Ramos (cell line): ENCODE data around the gene MUC7.

Experiments
- in situ Hi-C: fragments of 300-500 bp; cut with MboI; formaldehyde crosslinking; loops from one replicate; pipeline ENCODE4 v1.14.3; 2022; ENCODE audit warnings: low sequenced_read_pairs; ENCODE audit not compliant: unreplicated experiment

MUC7 gene

DNA sequence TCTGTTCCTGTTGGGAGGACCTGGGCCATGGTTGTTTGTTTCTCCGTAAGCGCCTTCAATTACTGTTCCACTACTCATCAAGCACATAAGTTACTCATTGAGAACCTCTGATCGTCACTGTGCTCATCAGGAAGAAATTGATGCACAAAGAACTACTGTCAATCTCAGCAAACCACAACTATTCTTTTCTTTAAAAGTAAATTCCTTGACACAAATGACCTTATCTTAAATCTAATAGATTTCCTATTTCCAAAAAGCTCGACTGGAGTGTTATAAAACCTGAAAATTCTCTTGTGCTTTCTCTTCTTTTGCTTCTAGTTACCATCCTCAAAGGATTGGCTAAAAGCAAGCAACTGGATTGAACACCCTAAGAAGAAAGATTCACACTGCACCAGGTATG lies at the start of gene MUC7:
Gene MUC7 (plus strand): TSS at position 301 of the 400 bp plus-strand sequence. CDS start 1,825 bp downstream, outside the sequence.
- in situ Hi-C loops = no loop called here

DNA sequence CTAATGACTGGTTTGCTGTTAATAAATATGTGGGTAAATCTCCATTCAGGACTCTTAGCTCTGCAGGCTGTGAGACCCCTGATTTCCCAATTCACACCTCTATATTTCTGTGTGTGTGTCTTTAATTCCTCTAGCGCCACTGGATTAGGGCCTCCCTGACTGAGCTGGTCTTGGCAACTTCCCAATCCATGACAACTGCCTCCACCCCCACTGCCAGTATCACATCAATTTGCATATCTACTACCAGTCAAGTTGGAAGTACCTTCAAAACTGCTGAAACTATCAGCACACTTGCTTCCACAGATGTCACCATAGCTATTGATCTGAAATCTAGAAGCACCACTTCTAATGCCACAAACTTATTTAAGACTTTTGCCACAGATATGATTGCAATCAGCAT lies 46.7 kb upstream of the MUC7 start:
- in situ Hi-C loops = no loop called here

GRCh38 chr4:70426789-70427188 lies 45.2 kb upstream of the MUC7 start:
- in situ Hi-C loops = no loop called here

DNA sequence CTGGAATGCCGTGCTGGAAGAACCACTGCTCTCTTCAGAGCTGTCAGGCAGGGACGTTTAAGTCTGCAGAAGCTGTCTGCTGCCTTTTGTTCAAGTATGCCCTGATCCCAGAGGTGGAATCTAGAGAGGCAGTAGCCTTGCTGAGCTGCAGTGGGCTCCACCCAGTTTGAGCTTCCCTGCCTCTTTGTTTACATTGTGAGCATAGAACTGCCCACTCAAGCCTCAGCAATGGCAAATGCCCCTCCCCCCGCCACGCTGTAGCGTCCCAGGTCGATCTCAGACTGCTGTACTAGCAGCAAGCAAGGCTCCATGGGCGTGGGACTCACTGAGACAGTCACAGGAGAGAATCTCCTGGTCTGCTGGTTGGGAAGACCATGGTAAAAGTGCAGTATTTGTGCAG lies 34.8 kb upstream of the MUC7 start:
- in situ Hi-C loops = no loop called here

- in situ Hi-C loops = no loop called here
These were observed 29.5 kb upstream of the MUC7 start for GRCh38 chr4:70442474-70442873.

GRCh38 chr4:70443329-70443728 lies 28.7 kb upstream of the MUC7 start:
- in situ Hi-C loops = no loop called here

DNA sequence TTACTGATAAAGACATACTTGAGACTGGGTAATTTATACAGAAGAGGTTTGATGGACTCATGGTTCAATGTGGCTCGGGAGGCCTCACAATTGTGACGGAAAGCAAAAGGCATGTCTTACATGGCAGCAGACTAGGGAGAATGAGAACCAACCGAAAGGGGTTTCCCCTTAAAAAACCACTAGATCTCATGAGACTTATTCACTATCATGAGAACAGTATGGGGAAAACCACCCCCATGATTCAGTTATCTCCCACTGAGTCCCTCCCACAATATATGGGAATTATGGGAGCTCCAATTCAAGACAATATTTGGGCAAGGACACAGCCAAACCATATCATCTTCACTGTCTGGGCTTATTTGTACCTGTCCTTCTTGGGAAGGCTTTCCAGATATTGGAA lies 22.8 kb upstream of the MUC7 start:
- in situ Hi-C loops = no loop called here

GRCh38 chr4:70452946-70453345 lies 19.1 kb upstream of the MUC7 start:
- in situ Hi-C loops = no loop called here

GRCh38 chr4:70463335-70463734 lies 8.7 kb upstream of the MUC7 start:
- in situ Hi-C loops = no loop called here

- in situ Hi-C loops = no loop called here
These were observed 1.7 kb downstream of the MUC7 start for GRCh38 chr4:70473679-70474078.

DNA sequence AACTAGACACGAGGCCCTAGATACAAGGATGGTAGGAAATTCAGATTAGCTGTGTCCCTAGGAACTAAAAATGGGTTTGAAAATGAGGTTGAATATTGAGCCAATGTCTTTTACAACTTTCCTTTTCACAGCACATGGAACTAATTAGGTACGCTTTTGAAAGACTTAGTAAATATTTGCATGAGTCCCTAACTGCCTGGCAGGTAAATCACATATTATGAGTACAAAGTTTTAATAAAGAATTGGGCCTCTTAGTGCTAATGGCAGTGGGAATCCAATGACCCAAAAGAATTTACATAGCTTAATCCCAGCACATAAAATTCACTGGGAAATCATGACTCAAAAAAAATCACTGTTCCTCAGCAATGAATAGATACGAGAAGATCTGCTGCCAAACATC lies 16.8 kb downstream of the MUC7 start:
- in situ Hi-C loops = no loop called here

- in situ Hi-C loops = no loop called here
These were observed 24.2 kb downstream of the MUC7 start for GRCh38 chr4:70496231-70496630.

GRCh38 chr4:70501838-70502237 lies 29.8 kb downstream of the MUC7 start:
- in situ Hi-C loops = loop anchor here (25.0 kb wide), 1 partner anchor 815 kb away; no protein-coding TSS in a partner anchor

DNA sequence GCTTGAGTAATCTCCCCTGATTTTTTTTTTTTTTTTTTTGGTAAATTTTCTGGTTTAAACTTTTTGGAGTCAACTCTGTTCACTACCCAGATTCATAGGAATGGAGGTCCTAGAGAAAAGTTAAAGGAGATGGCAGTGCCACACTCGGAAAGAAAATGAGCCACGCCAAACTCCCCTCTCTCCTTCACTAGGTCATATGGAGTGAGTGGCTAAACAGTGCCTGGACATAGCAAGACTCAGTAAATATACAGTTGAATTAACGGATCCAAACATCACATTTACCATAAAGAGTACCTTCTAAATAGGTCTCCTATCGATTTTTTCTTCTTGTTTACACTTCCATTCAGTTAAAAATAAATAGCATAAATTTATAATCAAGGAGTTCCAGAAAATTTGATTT lies 32.7 kb downstream of the MUC7 start:
- in situ Hi-C loops = loop anchor here (25.0 kb wide), 1 partner anchor 817 kb away; no protein-coding TSS in a partner anchor

DNA sequence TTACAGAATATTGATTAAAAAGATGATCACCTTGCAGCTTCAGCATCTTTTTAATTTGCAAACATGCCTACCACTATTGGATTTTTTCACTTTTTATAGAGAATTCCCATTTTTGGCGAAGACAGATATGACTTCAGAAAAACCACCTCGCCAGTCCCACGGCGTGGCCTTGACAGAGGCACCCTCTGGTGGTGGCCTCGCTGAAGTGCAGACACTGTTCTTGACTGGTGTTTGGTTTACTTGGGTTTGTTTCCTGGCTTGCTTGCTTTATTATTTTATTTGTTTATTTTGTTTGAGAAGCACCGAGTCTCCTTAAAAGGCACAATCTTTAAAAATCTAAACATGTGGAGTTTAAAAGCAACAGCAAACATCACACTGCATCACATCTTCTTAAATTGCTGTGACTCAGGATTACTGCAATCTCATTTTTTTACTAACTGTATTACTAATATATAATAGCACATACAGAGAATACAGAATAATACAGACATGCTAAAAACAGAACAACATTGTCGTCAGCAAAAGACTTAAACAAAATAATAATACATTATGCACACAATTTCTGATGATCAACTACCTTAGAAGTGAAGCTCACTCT lies 33.3 kb downstream of the MUC7 start:
- in situ Hi-C loops = loop anchor here (25.0 kb wide), 1 partner anchor 818 kb away; no protein-coding TSS in a partner anchor

GRCh38 chr4:70508801-70509200 lies 36.8 kb downstream of the MUC7 start:
- in situ Hi-C loops = loop anchor here (25.0 kb wide), 1 partner anchor 822 kb away; no protein-coding TSS in a partner anchor

GRCh38 chr4:70511365-70511764 lies 39.4 kb downstream of the MUC7 start:
- in situ Hi-C loops = loop anchor here (25.0 kb wide), 1 partner anchor 824 kb away; no protein-coding TSS in a partner anchor

DNA sequence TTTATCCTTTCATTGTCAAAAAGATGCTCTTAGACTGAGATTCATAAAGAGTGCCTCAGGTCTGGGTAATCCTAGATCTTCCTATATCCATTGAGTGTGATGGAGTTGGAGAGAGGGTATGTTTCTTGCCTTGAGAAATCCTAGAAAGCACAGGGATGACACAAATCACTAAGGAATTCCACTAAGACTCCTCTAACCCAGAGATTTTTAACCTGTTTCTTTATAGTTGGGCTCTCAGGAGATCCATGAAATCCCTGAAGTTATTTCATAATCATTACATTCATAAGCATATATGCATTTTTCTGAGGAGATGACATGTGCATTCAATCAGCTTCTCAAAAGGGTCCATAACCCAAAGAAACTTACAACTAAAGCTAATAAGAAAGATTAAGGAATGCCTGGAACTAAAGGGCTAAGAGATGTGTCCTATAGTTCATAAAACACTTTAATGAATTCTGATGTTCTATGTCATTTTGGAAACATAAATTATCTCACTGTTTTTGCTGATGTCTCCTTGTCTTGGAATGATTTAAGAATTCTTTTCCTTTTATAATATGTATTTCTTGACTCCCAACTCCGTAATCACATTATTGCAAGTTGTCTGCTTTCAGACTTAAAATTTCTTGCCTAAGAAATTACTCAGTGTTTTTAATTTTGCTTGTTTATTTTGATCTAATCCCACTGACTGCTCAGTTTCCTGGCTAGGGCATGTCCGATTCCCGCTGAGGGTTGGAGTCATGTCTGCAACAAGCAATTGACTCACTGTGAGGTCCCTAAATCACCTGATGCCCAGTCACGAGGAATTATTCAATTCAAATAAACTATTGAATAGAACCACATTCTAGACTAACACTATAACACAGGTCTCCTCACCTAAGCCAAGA lies 43.6 kb downstream of the MUC7 start:
- in situ Hi-C loops = loop anchor here (25.0 kb wide), 1 partner anchor 828 kb away; no protein-coding TSS in a partner anchor

DNA sequence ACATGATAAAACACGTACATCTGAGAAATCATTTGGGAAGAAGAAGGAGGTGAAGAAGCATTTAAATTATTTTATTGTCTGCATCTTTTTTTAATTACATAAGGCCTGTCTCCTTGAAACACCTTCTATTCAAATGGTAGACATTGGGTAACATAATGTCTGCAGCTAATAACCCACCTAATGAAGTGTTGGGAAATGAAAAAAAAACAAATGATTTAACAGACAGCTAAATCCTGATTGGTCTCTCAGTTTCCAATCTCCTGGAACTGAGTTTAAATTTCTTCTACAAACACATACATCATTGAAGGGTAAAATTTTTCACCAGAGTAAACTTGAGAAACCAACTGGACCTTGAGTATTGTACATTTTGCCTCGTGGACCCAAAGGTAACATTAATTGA lies 46.3 kb downstream of the MUC7 start, which contains the start of gene AMTN:
Gene AMTN (plus strand): TSS at position 301 of the 400 bp plus-strand sequence. CDS start 209 bp downstream, outside the sequence.
- in situ Hi-C loops = loop anchor here (25.0 kb wide), 1 partner anchor 831 kb away; no protein-coding TSS in a partner anchor

DNA sequence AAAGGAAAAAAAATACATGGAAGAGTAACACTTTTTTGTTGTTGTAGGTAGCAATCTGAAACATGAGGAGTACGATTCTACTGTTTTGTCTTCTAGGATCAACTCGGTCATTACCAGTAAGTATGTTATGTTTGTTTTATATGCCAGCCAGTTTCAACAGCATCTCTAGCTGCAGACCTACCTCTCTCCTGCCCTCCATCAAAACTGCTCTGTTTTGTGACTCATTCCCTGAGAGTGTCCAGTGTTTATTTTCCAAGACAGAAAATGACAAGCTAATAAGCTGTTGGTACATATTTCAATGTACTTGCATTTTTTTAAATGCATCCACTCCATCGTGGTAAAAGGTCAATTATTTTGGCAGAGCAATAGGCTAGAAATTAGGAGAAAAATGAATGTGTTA lies 46.7 kb downstream of the MUC7 start:
- in situ Hi-C loops = loop anchor here (25.0 kb wide), 1 partner anchor 831 kb away; no protein-coding TSS in a partner anchor

DNA sequence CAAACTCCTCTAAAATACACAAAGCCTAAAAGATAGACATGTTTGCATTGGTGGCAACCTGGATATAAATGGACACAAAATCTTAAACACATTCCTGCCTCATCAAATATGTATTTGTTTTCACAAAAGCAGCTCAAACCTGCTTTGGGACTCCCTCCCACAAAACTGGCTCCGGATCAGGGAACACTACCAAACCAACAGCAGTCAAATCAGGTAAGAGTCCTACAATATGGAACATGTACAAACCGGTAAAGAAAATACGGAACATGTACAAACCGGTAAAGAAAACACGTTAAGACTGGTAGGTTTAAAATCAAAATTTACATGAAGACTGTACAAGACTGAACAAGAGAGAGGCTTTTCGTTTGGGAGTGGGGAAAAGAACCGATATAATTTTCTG lies 50.6 kb downstream of the MUC7 start:
- in situ Hi-C loops = loop anchor here (25.0 kb wide), 1 partner anchor 835 kb away; no protein-coding TSS in a partner anchor
